Kasumi-1 (cell line): ENCODE results near the gene GMNN.
A peak's percentile ranks its signal among the peaks of the same experiment; 100 is the strongest.
"Not testable (repeated sequence)": the region's sequence is repeated elsewhere in the genome, so short reads cannot be mapped to it uniquely, and the experiment has no call there.

Experiments used
- DNase-seq, 2 experiments: peaks; one replicate each; lab custom pipeline; 2025; lab: John Stamatoyannopoulos, UW

The GMNN gene

DNA sequence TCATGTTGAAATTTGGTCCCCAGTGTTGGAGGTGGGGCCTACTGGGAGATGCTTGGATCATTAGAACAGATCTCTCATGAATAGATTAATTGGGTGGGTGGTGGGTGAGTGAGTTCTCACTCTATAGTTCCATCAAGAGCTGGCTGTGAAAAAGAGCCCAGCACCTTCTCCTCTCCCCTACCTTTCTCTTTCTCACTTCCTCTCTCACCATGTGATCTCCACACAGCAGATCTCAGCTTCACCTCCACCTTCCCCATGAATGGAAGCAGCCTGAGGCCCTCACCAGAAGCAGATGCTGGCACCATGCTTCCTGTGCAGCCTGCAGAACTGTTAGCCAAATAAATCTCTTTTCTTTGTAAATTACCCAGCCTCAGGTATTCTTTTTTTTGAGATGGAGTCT, 12.9 kb upstream of the GMNN start:
- no peak for DNase-seq

DNA sequence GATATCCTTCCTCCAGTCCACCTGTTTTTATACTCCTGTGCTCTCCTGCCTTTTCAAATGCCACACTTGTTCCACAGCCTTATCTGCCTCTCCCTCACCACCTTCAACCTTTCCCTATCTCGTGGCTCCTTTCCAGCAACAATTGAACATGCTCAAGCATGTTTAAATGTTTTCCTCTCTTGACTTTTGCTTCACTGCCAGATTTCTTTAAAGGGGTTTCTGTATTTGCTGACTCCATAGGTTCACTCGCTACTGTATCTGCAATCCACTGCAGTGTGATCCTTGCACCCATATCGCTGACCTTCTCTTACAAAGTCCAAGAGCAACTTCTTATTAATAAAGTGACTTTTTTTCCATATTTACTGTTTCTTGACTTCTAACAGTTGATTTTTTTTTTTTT, 11.2 kb upstream of the GMNN start:
- DNase-seq = no peak

DNA sequence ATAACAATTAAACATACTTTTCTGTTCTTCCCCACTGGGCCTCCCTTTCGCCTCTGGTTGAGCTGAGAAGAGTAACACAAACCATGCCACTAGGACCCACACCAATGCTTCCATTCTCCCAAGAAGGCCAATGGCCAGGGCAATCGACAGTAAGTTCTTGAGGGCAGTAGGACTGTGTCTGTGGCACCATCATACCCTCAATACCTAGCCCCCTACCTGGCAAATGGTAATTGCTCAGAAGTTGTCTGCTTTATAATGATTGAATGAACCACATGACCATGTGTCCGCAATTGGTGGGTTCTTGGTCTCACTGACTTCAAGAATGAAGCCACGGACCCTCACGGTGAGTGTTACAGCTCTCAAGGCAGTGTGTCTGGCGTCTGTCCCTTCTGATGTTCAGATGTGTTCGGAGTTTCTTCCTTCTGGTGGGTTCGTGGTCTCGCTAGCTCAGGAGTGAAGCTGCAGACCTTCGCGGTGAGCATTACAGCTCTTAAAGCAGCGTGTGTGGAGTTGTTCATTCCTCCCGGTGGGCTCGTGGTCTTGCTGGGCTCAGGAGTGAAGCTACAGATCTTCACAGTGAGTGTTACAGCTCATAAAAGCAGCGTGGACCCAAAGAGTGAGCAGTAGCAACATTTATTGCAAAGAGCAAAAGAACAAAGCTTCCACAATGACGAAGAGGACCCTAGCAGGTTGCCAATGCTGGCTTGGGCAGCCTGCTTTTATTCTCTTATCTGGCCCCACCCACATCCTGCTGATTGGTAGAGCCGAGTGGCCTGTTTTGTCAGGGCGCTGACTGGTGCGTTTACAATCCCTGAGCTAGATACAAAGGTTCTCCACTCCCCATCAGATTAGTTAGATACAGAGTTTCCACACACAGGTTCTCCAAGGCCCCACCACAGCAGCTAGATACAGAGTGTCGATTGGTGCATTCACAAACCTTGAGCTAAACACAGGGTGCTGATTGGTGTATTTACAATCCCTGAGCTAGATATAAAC, 9.6 kb upstream of the GMNN start:
- not testable (repeated sequence) for DNase-seq

DNA sequence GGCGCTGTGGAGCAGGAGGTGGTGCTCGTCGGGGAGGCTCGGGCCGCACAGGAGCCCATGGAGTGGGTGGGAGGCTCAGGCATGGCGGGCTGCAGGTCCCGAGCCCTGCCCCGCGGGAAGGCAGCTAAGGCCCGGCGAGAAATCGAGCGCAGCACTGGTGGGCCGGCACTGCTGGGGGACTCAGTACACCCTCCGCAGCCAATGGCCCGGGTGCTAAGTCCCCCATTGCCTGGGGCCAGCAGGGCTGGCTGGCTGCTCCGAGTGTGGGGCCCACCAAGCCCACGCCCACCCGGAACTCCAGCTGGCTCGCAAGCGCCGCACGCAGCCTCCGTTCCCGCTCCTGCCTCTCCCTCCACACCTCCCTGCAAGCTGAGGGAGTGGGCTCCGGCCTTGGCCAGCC, 8.8 kb upstream of the GMNN start:
- not testable (repeated sequence) for DNase-seq

- DNase-seq = peak; percentile 73 to 79
These were observed 7.9 kb upstream of the GMNN start for GRCh38 chr6:24766680-24767462.

GRCh38 chr6:24768361-24768760, 6.4 kb upstream of the GMNN start:
- DNase-seq = no peak

- DNase-seq = no peak
These were observed 852 bp downstream of the GMNN start for GRCh38 chr6:24775520-24776058.

DNA sequence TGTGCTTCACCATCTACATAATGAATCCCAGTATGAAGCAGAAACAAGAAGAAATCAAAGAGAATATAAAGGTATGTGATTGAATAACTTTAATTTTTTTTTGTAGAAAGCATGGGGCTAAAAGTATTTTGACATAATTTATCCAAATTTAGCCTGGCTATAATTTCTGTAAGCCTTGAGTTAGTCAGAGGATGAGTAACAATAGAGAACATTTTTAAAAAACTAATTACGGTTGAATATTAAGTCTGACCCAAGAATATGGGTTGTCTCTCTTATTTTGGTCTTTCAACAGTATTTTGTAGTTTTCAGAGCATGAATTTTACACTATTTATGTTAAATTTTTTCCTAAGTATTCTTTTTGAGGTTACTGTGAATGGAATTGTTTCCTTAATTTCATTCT, 2.5 kb downstream of the GMNN start:
- no peak for DNase-seq

GRCh38 chr6:24778121-24778520, 3.4 kb downstream of the GMNN start:
- no peak for DNase-seq

- no peak for DNase-seq
These were observed 4.1 kb downstream of the GMNN start for GRCh38 chr6:24778878-24779277.

DNA sequence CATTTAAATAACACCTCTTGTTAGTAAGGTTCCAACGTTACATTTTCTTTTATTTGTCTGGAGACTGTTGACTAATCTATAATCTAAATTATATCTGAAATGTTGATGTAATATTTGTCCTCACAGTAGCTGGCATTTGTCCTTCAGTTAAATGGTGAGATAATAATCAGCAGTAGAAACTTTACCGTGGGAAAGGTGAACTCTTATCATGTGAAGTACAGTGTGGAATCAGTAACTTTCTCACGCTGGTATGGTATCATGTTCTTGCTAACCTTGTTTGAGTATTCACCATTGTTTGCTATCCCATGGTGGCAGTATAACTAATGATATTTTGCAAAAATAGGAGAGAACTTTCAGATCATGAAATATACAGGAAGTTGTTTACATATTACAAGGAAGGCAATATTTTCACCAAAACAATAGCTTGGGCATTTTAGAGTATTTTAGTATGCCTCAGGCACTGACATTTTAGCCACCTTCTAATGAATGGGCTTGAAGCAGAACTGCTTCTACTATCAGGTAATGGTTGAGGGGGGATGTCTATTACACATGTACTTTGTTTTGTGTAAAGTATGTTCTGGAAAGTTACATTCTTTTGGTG, 4.8 kb downstream of the GMNN start:
- DNase-seq = no peak

GRCh38 chr6:24780206-24780605, 5.5 kb downstream of the GMNN start:
- DNase-seq = no peak

DNA sequence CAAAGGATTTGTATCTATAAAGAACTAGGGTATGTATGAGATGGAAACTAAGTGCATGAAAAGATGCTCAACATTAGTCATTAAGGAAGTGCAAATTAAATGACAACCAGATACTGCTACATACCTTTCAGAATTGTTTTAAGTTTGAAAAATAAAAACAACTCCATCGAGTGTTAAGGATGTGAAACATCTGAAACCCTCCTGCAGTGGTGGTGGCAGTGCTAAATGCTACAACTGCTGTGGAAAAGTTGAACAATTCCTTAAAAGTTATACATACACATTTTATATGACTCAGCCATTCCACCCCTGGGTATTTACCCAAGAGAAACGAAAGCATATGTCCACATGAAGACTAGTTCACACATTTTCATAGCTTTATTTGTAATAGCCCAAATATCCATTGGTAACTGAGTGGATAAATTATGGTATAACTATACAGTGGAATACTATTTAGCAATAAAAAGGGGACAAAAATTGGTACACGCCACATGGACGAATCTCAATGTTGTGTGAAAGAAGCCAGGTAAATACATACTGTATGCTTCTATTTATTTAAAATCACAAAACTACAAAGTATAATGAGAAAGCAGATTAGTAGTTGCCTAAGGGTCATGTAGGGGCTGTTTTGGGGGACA, 13.4 kb downstream of the GMNN start:
- DNase-seq = no peak

- DNase-seq = no peak
These were observed 20.4 kb downstream of the GMNN start for GRCh38 chr6:24795106-24795505.

DNA sequence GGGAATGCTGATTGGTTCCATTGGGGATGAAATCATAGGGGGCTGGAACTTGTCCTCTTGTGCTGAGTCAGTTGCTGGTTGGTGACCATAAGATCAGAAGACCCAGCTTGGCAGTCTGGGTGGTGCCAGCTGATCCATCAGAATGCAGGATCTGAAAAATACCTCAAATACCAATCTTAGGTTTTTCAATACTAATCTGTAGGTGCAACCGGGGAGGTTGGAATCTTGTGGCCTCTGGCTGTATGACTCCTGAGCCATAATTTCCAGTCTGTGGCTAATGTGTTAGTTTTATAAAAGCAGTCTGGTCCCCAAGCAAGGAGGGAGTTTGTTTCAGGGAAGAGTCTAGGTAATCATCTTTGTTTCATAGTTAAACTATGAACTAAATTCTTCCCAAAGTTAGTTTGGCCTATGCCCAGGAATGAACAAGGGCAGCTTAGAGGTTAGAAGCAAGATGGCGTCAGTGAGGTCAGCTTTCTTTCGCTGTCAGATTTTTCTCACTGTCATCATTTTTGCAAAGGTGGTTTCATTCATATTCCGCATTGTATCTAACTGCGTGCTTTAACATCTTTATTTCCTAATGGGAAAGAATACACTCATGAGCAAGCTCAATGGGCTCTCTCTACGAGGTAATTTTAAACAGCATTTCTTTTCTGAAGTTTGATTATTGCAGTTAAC, 22.0 kb downstream of the GMNN start:
- no peak for DNase-seq

DNA sequence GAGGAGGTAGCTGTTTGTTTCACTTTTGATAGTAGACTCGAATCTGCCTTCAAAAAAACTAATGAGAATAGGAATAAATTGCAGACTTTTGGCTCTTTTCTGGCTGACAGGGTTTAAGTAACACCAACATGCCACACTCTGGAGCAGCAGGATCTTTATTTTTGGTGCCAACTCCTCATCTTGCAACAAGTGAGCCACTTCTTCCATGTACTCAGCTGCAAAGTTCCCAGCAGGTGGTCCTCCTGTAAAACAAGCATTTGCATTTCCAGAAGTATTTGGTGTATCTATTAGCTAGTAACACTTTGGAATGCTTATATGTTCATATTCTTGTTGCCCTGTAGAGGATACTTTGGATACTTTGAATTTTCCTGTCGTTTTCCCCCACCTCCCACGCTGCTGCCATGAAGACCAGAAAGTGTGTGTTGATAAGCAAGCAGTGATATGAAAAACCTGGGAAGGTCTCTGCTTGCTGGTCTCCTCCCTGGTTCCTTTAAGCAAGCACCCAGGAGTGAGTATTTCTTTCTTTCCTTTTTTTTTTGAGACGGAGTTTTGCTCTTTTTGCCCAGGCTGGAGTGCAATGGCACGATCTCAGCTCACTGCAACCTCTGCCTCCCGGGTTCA, 23.0 kb downstream of the GMNN start:
- DNase-seq = no peak

GRCh38 chr6:24798740-24799540, 24.2 kb downstream of the GMNN start, which contains the start of gene ARMH2:
TSS of gene ARMH2 (minus strand) at chr6:24798917. CDS start at chr6:24798857, 60 bp downstream.
- DNase-seq = no peak

GRCh38 chr6:24799541-24799915, 24.8 kb downstream of the GMNN start:
- no peak for DNase-seq

DNA sequence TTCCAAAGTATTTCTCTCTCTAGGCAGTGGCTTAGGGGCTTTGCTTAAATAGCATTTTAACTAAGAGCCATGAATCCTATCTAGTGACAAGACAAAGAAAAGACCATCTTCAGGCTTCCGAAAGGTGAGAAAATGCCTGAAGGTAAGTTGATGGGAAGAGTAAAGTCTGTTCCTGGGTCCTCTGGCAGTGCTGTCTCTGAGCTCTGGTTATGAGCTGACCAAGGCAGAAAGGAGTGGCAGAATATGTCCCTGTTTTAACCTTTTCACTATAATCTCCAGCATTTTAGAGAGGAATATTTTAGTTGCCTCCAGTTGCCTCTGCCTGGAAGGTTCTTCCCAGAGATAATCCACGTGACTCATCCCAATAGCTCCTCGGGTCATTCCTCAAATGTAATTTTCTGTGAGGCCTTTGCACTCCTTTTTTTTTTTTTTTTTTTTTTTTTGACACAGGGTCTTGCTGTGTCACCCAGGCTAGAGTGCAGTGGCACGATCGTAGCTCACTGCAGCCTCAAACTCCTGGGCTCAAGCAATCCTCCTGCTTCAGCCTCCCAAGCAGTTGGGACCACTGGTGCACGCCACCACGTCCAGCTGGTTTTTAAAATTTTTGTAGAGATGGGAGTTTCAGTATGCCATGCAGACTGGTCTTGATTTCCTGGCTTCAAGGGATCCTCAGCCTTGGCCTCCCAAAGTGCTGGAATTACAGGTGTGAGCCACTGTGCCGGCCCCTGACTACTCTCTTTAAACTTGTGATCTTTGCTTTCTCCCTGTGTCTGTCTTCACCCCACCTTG, 27.7 kb downstream of the GMNN start:
- no peak for DNase-seq
